ENCODE results near the gene LPAR2.

GRCh38 chr19:19649155-19649554 lies 21.1 kb upstream of the LPAR2 start:
- no peak for TF ChIP-seq POLR2AphosphoS5 (IDR thresholded peaks at IDR 0.05; ENCODE audit: insufficient read depth in 1 of 2, low read depth in 1 of 2)
- TF ChIP-seq CTCF (IDR thresholded peaks at IDR 0.05): no peak
- TF ChIP-seq POLR2A (IDR thresholded peaks at IDR 0.05): no peak

Data from vagina (tissue), 2 donors.